ENCODE data around the gene ECSIT. TPM values are rescaled to one million over a fixed set of nuclear protein-coding genes. Genes with fewer than 3 reads are reported as not detected.
"Not testable (repeated sequence)": the region's sequence is repeated elsewhere in the genome, so short reads cannot be mapped to it uniquely, and the experiment has no call there.

The ECSIT gene
- total RNA-seq, 1 donor from 2014 or later = 27.5 TPM

GRCh38 chr19:11479898-11480714, 48.8 kb downstream of the ECSIT start:
- peaks cover 24% of the 10 kb centered on the region for H3K27me3 ChIP-seq
- H3K4me1 ChIP-seq = peaks cover 3 to 9% of the 10 kb centered on the region in 2 donors
- peak overlapping the region in 1 of 2 donors; percentile 40 for H3K4me3 ChIP-seq
- no peak overlapping the region for H3K27ac ChIP-seq
- TF ChIP-seq CTCF (IDR thresholded peaks at IDR 0.05) = no peak
- H3K9me3 ChIP-seq = no peaks in the 10 kb centered on the region
- intact Hi-C loops (cut with DNase I) = no loop called here
- peaks cover 6 to 15% of the 10 kb centered on the region in 2 donors for H3K36me3 ChIP-seq
- no peak for DNase-seq (ENCODE audit: low spot score in 2 of 2)

- peaks cover 3 to 9% of the 10 kb centered on the region in 2 donors for H3K4me1 ChIP-seq
- H3K9me3 ChIP-seq = no peaks in the 10 kb centered on the region
- TF ChIP-seq CTCF (IDR thresholded peaks at IDR 0.05) = no peak
- H3K27me3 ChIP-seq = peaks cover 24% of the 10 kb centered on the region
- no peak overlapping the region for H3K27ac ChIP-seq
- H3K36me3 ChIP-seq = peaks cover 6 to 11% of the 10 kb centered on the region in 2 donors
- peak overlapping the region in 1 of 2 donors; percentile 40 for H3K4me3 ChIP-seq
- no peak for DNase-seq (ENCODE audit: low spot score in 2 of 2)
- intact Hi-C loops (cut with DNase I) = no loop called here
Measured at GRCh38 chr19:11479090-11479897, 49.6 kb downstream of the ECSIT start.

- intact Hi-C loops (cut with DNase I) = no loop called here
Measured at GRCh38 chr19:11478167-11479089, 50.5 kb downstream of the ECSIT start.

GRCh38 chr19:11475861-11476260, 53.1 kb downstream of the ECSIT start:
- H3K36me3 ChIP-seq = no peaks in the 10 kb centered on the region
- no peak overlapping the region for H3K4me3 ChIP-seq
- H3K27ac ChIP-seq = no peak overlapping the region
- peaks cover 18% of the 10 kb centered on the region for H3K27me3 ChIP-seq
- DNase-seq (ENCODE audit: low spot score in 2 of 2) = no peak
- no peak for TF ChIP-seq CTCF (IDR thresholded peaks at IDR 0.05)
- intact Hi-C loops (cut with DNase I) = no loop called here
- H3K9me3 ChIP-seq = no peaks in the 10 kb centered on the region
- no peaks in the 10 kb centered on the region for H3K4me1 ChIP-seq

More at GRCh38 chr19:11478167-11479089, 50.5 kb downstream of the ECSIT start:
- TF ChIP-seq CTCF (IDR thresholded peaks at IDR 0.05) = no peak
- Histone ChIP-seq H3K4me3 (no peak overlapping the region), H3K27me3 (peaks cover 24% of the 10 kb centered on the region), H3K27ac (no peak overlapping the region), H3K4me1 (peaks cover 3 to 9% of the 10 kb centered on the region in 2 donors), H3K36me3 (peaks cover under 1 to 2% of the 10 kb centered on the region in 2 donors), H3K9me3 (no peaks in the 10 kb centered on the region)
- no peak for DNase-seq (ENCODE audit: low spot score in 2 of 2)

GRCh38 chr19:11475343-11475742, 53.6 kb downstream of the ECSIT start:
- H3K36me3 ChIP-seq; H3K4me3 ChIP-seq; DNase-seq (ENCODE audit: low spot score in 2 of 2); intact Hi-C loops (cut with DNase I); H3K4me1 ChIP-seq; H3K27ac ChIP-seq; H3K9me3 ChIP-seq: not testable (repeated sequence)
- H3K27me3 ChIP-seq = peaks cover 13% of the 10 kb centered on the region
